ENCODE results near the gene GATAD1.

DNA sequence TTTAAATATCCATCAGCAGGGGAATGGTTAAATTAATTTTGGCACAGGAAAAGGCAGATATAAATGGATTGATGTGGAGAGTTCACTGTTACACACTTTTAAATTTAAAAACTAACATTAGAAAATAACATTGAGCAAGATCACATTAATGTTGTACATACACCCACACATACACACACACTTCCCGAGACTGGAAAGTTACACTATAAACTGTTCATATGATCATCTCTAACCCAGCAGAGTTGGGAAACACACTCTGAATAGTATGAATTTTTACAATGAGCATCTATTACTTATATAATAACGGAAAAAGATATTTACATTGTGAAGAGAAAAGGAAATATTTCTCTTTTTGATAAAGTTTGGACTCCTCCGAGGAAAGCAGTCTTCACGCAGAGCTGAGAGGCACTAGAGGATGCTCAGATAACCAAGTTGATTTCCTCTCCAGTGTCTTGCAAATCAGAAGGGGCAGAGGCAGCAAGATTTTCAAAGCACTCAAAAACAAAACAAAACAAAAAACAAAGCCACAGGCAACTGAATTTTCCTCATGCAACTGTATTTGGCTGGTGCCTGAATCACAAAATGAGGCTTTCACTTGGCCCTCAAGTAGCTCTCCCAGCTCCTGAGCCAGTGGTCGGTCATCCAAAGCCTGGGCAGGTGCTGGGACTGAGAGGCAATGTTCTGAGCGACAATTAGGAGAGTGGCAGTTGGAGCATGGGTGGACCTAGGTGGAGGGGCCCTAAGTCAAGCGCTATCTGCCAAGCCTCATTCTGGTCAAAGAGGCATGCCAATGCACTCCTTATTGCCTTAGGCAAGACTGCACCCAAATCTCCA, 10.5 kb upstream of the GATAD1 start:
- TF ChIP-seq, protein P1, sequence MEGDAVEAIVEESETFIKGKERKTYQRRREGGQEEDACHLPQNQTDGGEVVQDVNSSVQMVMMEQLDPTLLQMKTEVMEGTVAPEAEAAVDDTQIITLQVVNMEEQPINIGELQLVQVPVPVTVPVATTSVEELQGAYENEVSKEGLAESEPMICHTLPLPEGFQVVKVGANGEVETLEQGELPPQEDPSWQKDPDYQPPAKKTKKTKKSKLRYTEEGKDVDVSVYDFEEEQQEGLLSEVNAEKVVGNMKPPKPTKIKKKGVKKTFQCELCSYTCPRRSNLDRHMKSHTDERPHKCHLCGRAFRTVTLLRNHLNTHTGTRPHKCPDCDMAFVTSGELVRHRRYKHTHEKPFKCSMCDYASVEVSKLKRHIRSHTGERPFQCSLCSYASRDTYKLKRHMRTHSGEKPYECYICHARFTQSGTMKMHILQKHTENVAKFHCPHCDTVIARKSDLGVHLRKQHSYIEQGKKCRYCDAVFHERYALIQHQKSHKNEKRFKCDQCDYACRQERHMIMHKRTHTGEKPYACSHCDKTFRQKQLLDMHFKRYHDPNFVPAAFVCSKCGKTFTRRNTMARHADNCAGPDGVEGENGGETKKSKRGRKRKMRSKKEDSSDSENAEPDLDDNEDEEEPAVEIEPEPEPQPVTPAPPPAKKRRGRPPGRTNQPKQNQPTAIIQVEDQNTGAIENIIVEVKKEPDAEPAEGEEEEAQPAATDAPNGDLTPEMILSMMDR (IDR thresholded peaks at IDR 0.05), result no peak
- TF ChIP-seq SP1 (CRISPR knock-in tag; conservative IDR thresholded peaks at IDR 0.05) (no peak), ESRRA (CRISPR knock-in tag; IDR thresholded peaks at IDR 0.05; ENCODE audit: borderline replicate concordance) (no peak), FOXJ3 (CRISPR knock-in tag; IDR thresholded peaks at IDR 0.05; ENCODE audit: borderline replicate concordance) (no peak), TP53 (CRISPR knock-in tag; IDR thresholded peaks at IDR 0.05) (no peak), IRF2 (CRISPR knock-in tag; IDR thresholded peaks at IDR 0.05; ENCODE audit: borderline replicate concordance, low read depth) (no peak), FOXK1 (CRISPR knock-in tag; IDR thresholded peaks at IDR 0.05) (no peak)
- TF ChIP-seq, protein P2, sequence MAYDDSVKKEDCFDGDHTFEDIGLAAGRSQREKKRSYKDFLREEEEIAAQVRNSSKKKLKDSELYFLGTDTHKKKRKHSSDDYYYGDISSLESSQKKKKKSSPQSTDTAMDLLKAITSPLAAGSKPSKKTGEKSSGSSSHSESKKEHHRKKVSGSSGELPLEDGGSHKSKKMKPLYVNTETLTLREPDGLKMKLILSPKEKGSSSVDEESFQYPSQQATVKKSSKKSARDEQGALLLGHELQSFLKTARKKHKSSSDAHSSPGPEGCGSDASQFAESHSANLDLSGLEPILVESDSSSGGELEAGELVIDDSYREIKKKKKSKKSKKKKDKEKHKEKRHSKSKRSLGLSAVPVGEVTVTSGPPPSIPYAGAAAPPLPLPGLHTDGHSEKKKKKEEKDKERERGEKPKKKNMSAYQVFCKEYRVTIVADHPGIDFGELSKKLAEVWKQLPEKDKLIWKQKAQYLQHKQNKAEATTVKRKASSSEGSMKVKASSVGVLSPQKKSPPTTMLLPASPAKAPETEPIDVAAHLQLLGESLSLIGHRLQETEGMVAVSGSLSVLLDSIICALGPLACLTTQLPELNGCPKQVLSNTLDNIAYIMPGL (CRISPR knock-in tag; IDR thresholded peaks at IDR 0.05), result no peak
- TF ChIP-seq, protein P3, sequence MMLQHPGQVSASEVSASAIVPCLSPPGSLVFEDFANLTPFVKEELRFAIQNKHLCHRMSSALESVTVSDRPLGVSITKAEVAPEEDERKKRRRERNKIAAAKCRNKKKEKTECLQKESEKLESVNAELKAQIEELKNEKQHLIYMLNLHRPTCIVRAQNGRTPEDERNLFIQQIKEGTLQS (CRISPR knock-in tag; conservative IDR thresholded peaks at IDR 0.05), result no peak

All from WTC11 (cell line).